ENCODE data around the gene ATP1A4. TPM values are rescaled to one million over a fixed set of nuclear protein-coding genes. Genes with fewer than 3 reads are reported as not detected.

The ATP1A4 gene
- total RNA-seq, 1 donor from 2014 or later: not detected

- Mint-ChIP-seq H3K4me3 (ENCODE audit: unreplicated experiment) (peak overlapping the region; percentile 15), H3K36me3 (ENCODE audit: low read depth, unreplicated experiment) (no peaks in the 10 kb centered on the region), H3K27me3 (ENCODE audit: low read depth, unreplicated experiment) (peaks cover 29% of the 10 kb centered on the region), H3K27ac (ENCODE audit: unreplicated experiment) (no peak overlapping the region), H3K4me1 (ENCODE audit: low read depth, unreplicated experiment) (peaks cover 33% of the 10 kb centered on the region), H3K9me3 (ENCODE audit: unreplicated experiment) (no peaks in the 10 kb centered on the region)
- H3K27ac ChIP-seq (ENCODE audit: low read depth, low read length): no peak overlapping the region
- no peak for DNase-seq (ENCODE audit: low read depth)
- no peak overlapping the region for H2AFZ ChIP-seq (ENCODE audit: low read depth, low read length)
- TF ChIP-seq EZH2 (IDR thresholded peaks at IDR 0.05; ENCODE audit: insufficient read depth, low read length) (no peak), CTCF (IDR thresholded peaks at IDR 0.05; ENCODE audit: insufficient read depth, low read depth, low read length) (no peak)
- H3K36me3 ChIP-seq (ENCODE audit: insufficient read depth, low read length): no peaks in the 10 kb centered on the region
- H3K9ac ChIP-seq (ENCODE audit: low read length): no peak overlapping the region
- H3K4me2 ChIP-seq (ENCODE audit: low read length): peak overlapping the region; percentile 39
- H3K27me3 ChIP-seq (ENCODE audit: insufficient read depth, low read length): peaks cover 8% of the 10 kb centered on the region
- no peak for FAIRE-seq
- no peaks in the 10 kb centered on the region for H3K9me3 ChIP-seq (ENCODE audit: insufficient read depth, low read depth, low read length)
- peaks cover 7% of the 10 kb centered on the region for H3K4me1 ChIP-seq (ENCODE audit: insufficient read depth, low read length)
- H3K4me3 ChIP-seq (ENCODE audit: insufficient read depth, low read depth, low read length): no peak overlapping the region
- no peaks in the 10 kb centered on the region for H4K20me1 ChIP-seq (ENCODE audit: insufficient read depth, low read length)
- no peaks in the 10 kb centered on the region for H3K79me2 ChIP-seq (ENCODE audit: insufficient read depth, low read length)
Observed at GRCh38 chr1:160169553-160170399, 18.4 kb downstream of the ATP1A4 start.

DNA sequence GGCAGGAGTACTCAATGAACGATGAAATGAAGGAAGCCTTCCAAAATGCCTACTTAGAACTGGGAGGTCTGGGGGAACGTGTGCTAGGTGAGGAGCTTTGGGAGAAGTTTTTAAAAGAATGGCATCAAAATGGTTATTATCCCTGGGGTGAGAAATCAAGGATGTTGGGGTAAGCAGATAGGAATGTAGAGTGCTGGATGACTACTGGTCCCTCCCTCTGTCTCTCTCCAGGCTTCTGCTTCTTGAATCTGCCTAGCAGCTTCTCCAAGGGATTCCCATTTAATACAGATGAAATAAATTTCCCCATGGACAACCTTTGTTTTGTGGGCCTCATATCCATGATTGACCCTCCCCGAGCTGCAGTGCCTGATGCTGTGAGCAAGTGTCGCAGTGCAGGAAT lies 20.0 kb downstream of the ATP1A4 start:
- Histone ChIP-seq H2AFZ (ENCODE audit: low read depth, low read length) (no peak overlapping the region), H4K20me1 (ENCODE audit: insufficient read depth, low read length) (no peaks in the 10 kb centered on the region), H3K4me2 (ENCODE audit: low read length) (peak overlapping the region; percentile 31), H3K27me3 (ENCODE audit: insufficient read depth, low read length) (peaks cover 7% of the 10 kb centered on the region), H3K79me2 (ENCODE audit: insufficient read depth, low read length) (no peaks in the 10 kb centered on the region), H3K4me3 (ENCODE audit: insufficient read depth, low read depth, low read length) (no peak overlapping the region), H3K9ac (ENCODE audit: low read length) (no peak overlapping the region), H3K27ac (ENCODE audit: low read depth, low read length) (no peak overlapping the region), H3K36me3 (ENCODE audit: insufficient read depth, low read length) (no peaks in the 10 kb centered on the region), H3K9me3 (ENCODE audit: insufficient read depth, low read depth, low read length) (no peaks in the 10 kb centered on the region), H3K4me1 (ENCODE audit: insufficient read depth, low read length) (peaks cover 7% of the 10 kb centered on the region)
- Mint-ChIP-seq H3K36me3 (ENCODE audit: low read depth, unreplicated experiment) (no peaks in the 10 kb centered on the region), H3K4me1 (ENCODE audit: low read depth, unreplicated experiment) (peaks cover 33% of the 10 kb centered on the region), H3K4me3 (ENCODE audit: unreplicated experiment) (no peak overlapping the region), H3K27me3 (ENCODE audit: low read depth, unreplicated experiment) (peaks cover 28% of the 10 kb centered on the region), H3K27ac (ENCODE audit: unreplicated experiment) (no peak overlapping the region), H3K9me3 (ENCODE audit: unreplicated experiment) (no peaks in the 10 kb centered on the region)
- TF ChIP-seq CTCF (IDR thresholded peaks at IDR 0.05; ENCODE audit: insufficient read depth, low read depth, low read length): no peak
- no peak for TF ChIP-seq EZH2 (IDR thresholded peaks at IDR 0.05; ENCODE audit: insufficient read depth, low read length)
- DNase-seq (ENCODE audit: low read depth) (peak; percentile 36), FAIRE-seq (peak; percentile 54)

- H3K79me2 ChIP-seq (ENCODE audit: insufficient read depth, low read length): no peaks in the 10 kb centered on the region
- H3K4me3 Mint-ChIP-seq (ENCODE audit: unreplicated experiment): no peak overlapping the region
- peaks cover 36% of the 10 kb centered on the region for H3K4me1 Mint-ChIP-seq (ENCODE audit: low read depth, unreplicated experiment)
- no peaks in the 10 kb centered on the region for H3K36me3 Mint-ChIP-seq (ENCODE audit: low read depth, unreplicated experiment)
- no peak overlapping the region for H2AFZ ChIP-seq (ENCODE audit: low read depth, low read length)
- DNase-seq (ENCODE audit: low read depth) (no peak), FAIRE-seq (no peak)
- no peak overlapping the region for H3K4me3 ChIP-seq (ENCODE audit: insufficient read depth, low read depth, low read length)
- no peak overlapping the region for H3K4me2 ChIP-seq (ENCODE audit: low read length)
- H3K9me3 ChIP-seq (ENCODE audit: insufficient read depth, low read depth, low read length): no peaks in the 10 kb centered on the region
- H3K27me3 Mint-ChIP-seq (ENCODE audit: low read depth, unreplicated experiment): peaks cover 24% of the 10 kb centered on the region
- H3K27ac Mint-ChIP-seq (ENCODE audit: unreplicated experiment): no peak overlapping the region
- no peak overlapping the region for H3K27ac ChIP-seq (ENCODE audit: low read depth, low read length)
- TF ChIP-seq CTCF (IDR thresholded peaks at IDR 0.05; ENCODE audit: insufficient read depth, low read depth, low read length): no peak
- no peak for TF ChIP-seq EZH2 (IDR thresholded peaks at IDR 0.05; ENCODE audit: insufficient read depth, low read length)
- peaks cover 5% of the 10 kb centered on the region for H3K27me3 ChIP-seq (ENCODE audit: insufficient read depth, low read length)
- H3K9me3 Mint-ChIP-seq (ENCODE audit: unreplicated experiment): no peaks in the 10 kb centered on the region
- H3K9ac ChIP-seq (ENCODE audit: low read length): no peak overlapping the region
- no peaks in the 10 kb centered on the region for H3K36me3 ChIP-seq (ENCODE audit: insufficient read depth, low read length)
- H4K20me1 ChIP-seq (ENCODE audit: insufficient read depth, low read length): no peaks in the 10 kb centered on the region
- H3K4me1 ChIP-seq (ENCODE audit: insufficient read depth, low read length): peaks cover 7% of the 10 kb centered on the region
Observed at GRCh38 chr1:160171980-160172379, 20.6 kb downstream of the ATP1A4 start.
